ENCODE results near the gene LRRN2.

The LRRN2 gene

DNA sequence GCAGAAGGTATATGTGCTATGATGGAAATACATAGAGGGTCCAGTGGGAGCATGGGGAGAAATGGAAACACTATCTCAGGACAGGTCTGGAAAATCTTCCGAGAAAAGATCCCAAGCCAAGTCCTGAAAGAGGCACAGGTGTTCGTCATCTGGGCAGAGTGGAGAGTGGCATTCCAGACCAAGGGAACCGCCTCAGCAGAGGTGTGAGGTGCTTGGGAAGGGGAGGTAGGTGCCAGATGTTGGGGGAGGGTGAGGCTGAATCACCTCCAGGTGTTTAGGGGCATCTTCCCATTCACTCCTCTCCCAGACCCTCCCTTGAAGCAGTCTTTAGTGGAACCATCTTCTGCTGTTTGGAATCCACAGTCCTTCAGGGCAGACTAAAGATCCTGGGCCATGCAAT, 23.5 kb upstream of the LRRN2 start:
- Histone ChIP-seq H3K36me3 (replicated peaks in 1 of 2; ENCODE audit: control insufficient read depth in 2 of 2, insufficient read depth in 2 of 2, low read length in 2 of 2) (no peaks in the 10 kb centered on the region), H3K4me3 (ENCODE audit: low read length in 2 of 2) (no peak overlapping the region), H4K8ac (ENCODE audit: low read depth, low read length) (no peak overlapping the region), H3K23ac (ENCODE audit: low read depth, low read length, poor library complexity) (no peak overlapping the region), H3K9me3 (replicated peaks in 1 of 2; ENCODE audit: control insufficient read depth in 2 of 2, insufficient read depth in 1 of 2, low read depth in 1 of 2, low read length in 2 of 2) (no peaks in the 10 kb centered on the region), H2AK5ac (ENCODE audit: low read depth, low read length) (no peak overlapping the region), H3K79me1 (ENCODE audit: low read depth, low read length) (no peaks in the 10 kb centered on the region), H3K14ac (ENCODE audit: low read length) (no peak overlapping the region), H2BK5ac (ENCODE audit: low read length) (no peak overlapping the region), H3K27ac (replicated peaks; ENCODE audit: low read length) (no peak overlapping the region), H3K4ac (ENCODE audit: low read length) (no peak overlapping the region), H3K9ac (ENCODE audit: low read depth, low read length, poor library complexity) (no peak overlapping the region), H3K4me1 (ENCODE audit: control insufficient read depth in 2 of 2, insufficient read depth in 1 of 2, low read depth in 1 of 2, low read length in 2 of 2) (peaks cover 30 to 43% of the 10 kb centered on the region in 2 donors), H4K91ac (ENCODE audit: low read depth, low read length, poor library complexity) (no peak overlapping the region), H2BK15ac (ENCODE audit: low read length) (no peak overlapping the region), H3K4me2 (ENCODE audit: insufficient read depth, low read length, poor library complexity, severe bottlenecking) (no peak overlapping the region), H2AFZ (ENCODE audit: low read length) (no peak overlapping the region), H3K27me3 (ENCODE audit: control insufficient read depth in 3 of 3, insufficient read depth in 3 of 3, low read depth in 1 of 3, low read length in 3 of 3) (peaks cover 0 to 25% (median 24%) of the 10 kb centered on the region in 3 experiments), H3K18ac (ENCODE audit: low read length) (no peak overlapping the region), H2BK120ac (ENCODE audit: low read depth, low read length) (no peak overlapping the region), H2BK12ac (ENCODE audit: low read length) (no peak overlapping the region)
- WGBS, 2 donors (ENCODE audit: extremely low coverage in 2 of 2, insufficient read length in 2 of 2, insufficient replicate concordance in 1 of 2): no CpG with 5 or more reads among the region's 3 CpGs
- no peak for DNase-seq (ENCODE audit: low spot score)

DNA sequence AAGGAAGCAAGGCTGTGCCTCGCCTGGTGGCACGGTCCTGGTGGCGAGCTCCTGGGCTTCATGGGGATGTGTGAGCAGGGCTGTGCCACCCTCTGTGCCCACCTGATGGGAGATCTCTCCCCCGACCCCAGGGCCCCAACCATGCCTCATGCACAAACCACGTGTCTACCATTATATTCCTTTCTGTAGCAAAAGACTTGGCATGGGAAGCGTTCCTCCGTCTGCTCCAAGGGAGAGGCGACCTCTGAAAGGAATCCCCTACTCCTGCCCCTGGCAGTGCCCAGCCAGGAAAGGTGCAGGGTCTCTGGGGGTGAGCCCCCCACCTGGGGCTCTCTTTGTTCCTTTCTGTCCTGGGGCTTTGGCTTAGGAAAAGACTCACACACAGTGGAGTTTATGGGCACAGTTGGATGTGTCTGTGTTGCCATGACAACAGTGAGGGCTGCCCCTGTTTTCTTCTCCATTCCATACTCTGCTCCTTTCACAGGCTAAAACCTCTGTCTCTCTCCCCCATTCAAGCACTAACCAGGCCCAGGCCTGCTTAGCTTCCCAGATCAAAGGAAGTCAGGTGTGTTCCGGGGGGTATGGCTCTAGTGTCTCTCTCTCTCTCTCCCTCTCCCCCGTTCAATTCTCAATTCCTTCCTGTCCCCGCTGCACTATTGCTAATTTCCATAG, 21.4 kb upstream of the LRRN2 start:
- peak; percentile 51 for DNase-seq (ENCODE audit: low spot score)
- H2AK5ac ChIP-seq (ENCODE audit: low read depth, low read length): peak overlapping the region; percentile 47
- peaks cover 0 to 14% (median 9%) of the 10 kb centered on the region in 3 experiments for H3K27me3 ChIP-seq (ENCODE audit: control insufficient read depth in 3 of 3, insufficient read depth in 3 of 3, low read depth in 1 of 3, low read length in 3 of 3)
- H3K9me3 ChIP-seq (replicated peaks in 1 of 2; ENCODE audit: control insufficient read depth in 2 of 2, insufficient read depth in 1 of 2, low read depth in 1 of 2, low read length in 2 of 2): no peaks in the 10 kb centered on the region
- no peak overlapping the region for H2BK15ac ChIP-seq (ENCODE audit: low read length)
- H3K14ac ChIP-seq (ENCODE audit: low read length): no peak overlapping the region
- no peak overlapping the region for H3K4me3 ChIP-seq (ENCODE audit: low read length in 2 of 2)
- H4K91ac ChIP-seq (ENCODE audit: low read depth, low read length, poor library complexity): no peak overlapping the region
- no peak overlapping the region for H2BK120ac ChIP-seq (ENCODE audit: low read depth, low read length)
- no peak overlapping the region for H3K23ac ChIP-seq (ENCODE audit: low read depth, low read length, poor library complexity)
- H3K79me1 ChIP-seq (ENCODE audit: low read depth, low read length): no peaks in the 10 kb centered on the region
- peak overlapping the region; percentile 78 for H2BK12ac ChIP-seq (ENCODE audit: low read length)
- H3K18ac ChIP-seq (ENCODE audit: low read length): peak overlapping the region; percentile 61
- H4K8ac ChIP-seq (ENCODE audit: low read depth, low read length): no peak overlapping the region
- H3K27ac ChIP-seq (replicated peaks; ENCODE audit: low read length): no peak overlapping the region
- H3K4ac ChIP-seq (ENCODE audit: low read length): no peak overlapping the region
- WGBS, 2 donors (ENCODE audit: extremely low coverage in 2 of 2, insufficient read length in 2 of 2, insufficient replicate concordance in 1 of 2): no CpG with 5 or more reads among the region's 11 CpGs
- H3K4me1 ChIP-seq (ENCODE audit: control insufficient read depth in 2 of 2, insufficient read depth in 1 of 2, low read depth in 1 of 2, low read length in 2 of 2): peaks cover 30 to 33% of the 10 kb centered on the region in 2 donors
- H3K9ac ChIP-seq (ENCODE audit: low read depth, low read length, poor library complexity): no peak overlapping the region
- no peak overlapping the region for H3K4me2 ChIP-seq (ENCODE audit: insufficient read depth, low read length, poor library complexity, severe bottlenecking)
- H2BK5ac ChIP-seq (ENCODE audit: low read length): no peak overlapping the region
- peak overlapping the region; percentile 26 for H2AFZ ChIP-seq (ENCODE audit: low read length)
- no peaks in the 10 kb centered on the region for H3K36me3 ChIP-seq (replicated peaks in 1 of 2; ENCODE audit: control insufficient read depth in 2 of 2, insufficient read depth in 2 of 2, low read length in 2 of 2)

DNA sequence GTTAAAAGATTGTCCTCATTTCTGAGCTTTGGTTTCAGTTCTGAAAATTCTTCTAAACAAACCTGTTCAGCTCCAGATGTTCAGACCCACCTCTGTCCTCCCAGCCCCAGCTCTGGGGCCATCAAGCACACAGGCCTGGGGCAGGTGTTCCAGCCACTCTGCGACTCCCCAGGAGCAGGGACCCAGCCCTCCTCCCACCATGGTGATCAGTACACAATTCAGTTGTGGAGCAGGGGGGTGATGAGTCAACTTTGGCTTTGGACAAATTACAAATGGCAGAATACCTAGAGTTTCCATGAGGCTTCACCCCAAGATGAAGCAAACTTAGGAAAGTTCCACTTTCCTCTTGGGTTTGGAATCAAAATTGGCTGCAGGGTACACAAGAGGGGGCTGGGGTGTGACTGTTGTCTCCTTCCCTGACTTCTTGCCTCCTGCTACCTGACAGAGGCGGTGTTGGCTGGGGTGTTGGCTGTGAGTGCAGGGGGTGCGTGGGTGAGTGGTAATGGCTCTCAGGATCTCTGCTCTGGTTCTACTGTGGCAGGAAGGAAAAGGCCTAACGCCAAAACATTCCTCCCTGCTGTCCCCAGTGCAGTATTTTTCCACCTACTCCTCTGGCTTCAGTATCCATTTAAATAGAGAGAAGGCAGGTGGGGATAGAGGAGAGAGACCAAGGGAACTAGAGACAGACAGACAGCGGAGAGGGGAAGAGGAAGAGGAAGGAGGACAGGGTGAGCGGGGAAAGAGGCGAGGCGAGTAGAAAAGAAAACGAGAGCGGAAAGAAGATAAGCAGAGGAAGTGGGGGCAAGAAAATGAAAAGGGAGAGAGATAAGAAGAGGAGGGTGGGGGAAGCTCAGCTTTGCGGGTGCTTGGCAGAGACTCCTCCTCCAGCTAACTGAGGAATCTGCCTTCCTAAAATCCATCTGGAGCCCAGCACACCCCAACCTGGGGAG, 20.6 kb upstream of the LRRN2 start:
- Histone ChIP-seq H3K9me3 (replicated peaks in 1 of 2; ENCODE audit: control insufficient read depth in 2 of 2, insufficient read depth in 1 of 2, low read depth in 1 of 2, low read length in 2 of 2) (no peaks in the 10 kb centered on the region), H2BK120ac (ENCODE audit: low read depth, low read length) (no peak overlapping the region), H2BK12ac (ENCODE audit: low read length) (no peak overlapping the region), H3K4ac (ENCODE audit: low read length) (no peak overlapping the region), H3K14ac (ENCODE audit: low read length) (peak overlapping the region; percentile 56), H3K36me3 (replicated peaks in 1 of 2; ENCODE audit: control insufficient read depth in 2 of 2, insufficient read depth in 2 of 2, low read length in 2 of 2) (no peaks in the 10 kb centered on the region), H3K23ac (ENCODE audit: low read depth, low read length, poor library complexity) (no peak overlapping the region), H2BK5ac (ENCODE audit: low read length) (no peak overlapping the region), H2AFZ (ENCODE audit: low read length) (peak overlapping the region; percentile 26), H3K27me3 (ENCODE audit: control insufficient read depth in 3 of 3, insufficient read depth in 3 of 3, low read depth in 1 of 3, low read length in 3 of 3) (peaks cover 0 to 6% (median 5%) of the 10 kb centered on the region in 3 experiments), H4K8ac (ENCODE audit: low read depth, low read length) (no peak overlapping the region), H2BK15ac (ENCODE audit: low read length) (peak overlapping the region; percentile 8), H3K18ac (ENCODE audit: low read length) (peak overlapping the region; percentile 63), H3K9ac (ENCODE audit: low read depth, low read length, poor library complexity) (no peak overlapping the region), H3K27ac (replicated peaks; ENCODE audit: low read length) (no peak overlapping the region), H3K79me1 (ENCODE audit: low read depth, low read length) (no peaks in the 10 kb centered on the region), H4K91ac (ENCODE audit: low read depth, low read length, poor library complexity) (no peak overlapping the region), H3K4me3 (ENCODE audit: low read length in 2 of 2) (no peak overlapping the region), H3K4me1 (ENCODE audit: control insufficient read depth in 2 of 2, insufficient read depth in 1 of 2, low read depth in 1 of 2, low read length in 2 of 2) (peaks cover 29% of the 10 kb centered on the region in 2 donors), H3K4me2 (ENCODE audit: insufficient read depth, low read length, poor library complexity, severe bottlenecking) (no peak overlapping the region), H2AK5ac (ENCODE audit: low read depth, low read length) (peak overlapping the region; percentile 47)
- DNase-seq (ENCODE audit: low spot score): no peak
- no CpG with 5 or more reads among the region's 11 CpGs for WGBS, 2 donors (ENCODE audit: extremely low coverage in 2 of 2, insufficient read length in 2 of 2, insufficient replicate concordance in 1 of 2)

GRCh38 chr1:204705493-204705811, 19.9 kb upstream of the LRRN2 start:
- no peak overlapping the region for H3K4me3 ChIP-seq (ENCODE audit: low read length in 2 of 2)
- H2BK12ac ChIP-seq (ENCODE audit: low read length): no peak overlapping the region
- no peak overlapping the region for H4K8ac ChIP-seq (ENCODE audit: low read depth, low read length)
- H3K79me1 ChIP-seq (ENCODE audit: low read depth, low read length): no peaks in the 10 kb centered on the region
- no peak overlapping the region for H4K91ac ChIP-seq (ENCODE audit: low read depth, low read length, poor library complexity)
- WGBS, 2 donors (ENCODE audit: extremely low coverage in 2 of 2, insufficient read length in 2 of 2, insufficient replicate concordance in 1 of 2): no CpG with 5 or more reads among the region's 5 CpGs
- H3K36me3 ChIP-seq (replicated peaks in 1 of 2; ENCODE audit: control insufficient read depth in 2 of 2, insufficient read depth in 2 of 2, low read length in 2 of 2): no peaks in the 10 kb centered on the region
- H3K14ac ChIP-seq (ENCODE audit: low read length): no peak overlapping the region
- no peak for DNase-seq (ENCODE audit: low spot score)
- no peak overlapping the region for H3K18ac ChIP-seq (ENCODE audit: low read length)
- peak overlapping the region; percentile 3 for H2AK5ac ChIP-seq (ENCODE audit: low read depth, low read length)
- peaks cover 0 to 2% (median under 1%) of the 10 kb centered on the region in 3 experiments for H3K27me3 ChIP-seq (ENCODE audit: control insufficient read depth in 3 of 3, insufficient read depth in 3 of 3, low read depth in 1 of 3, low read length in 3 of 3)
- no peaks in the 10 kb centered on the region for H3K9me3 ChIP-seq (replicated peaks in 1 of 2; ENCODE audit: control insufficient read depth in 2 of 2, insufficient read depth in 1 of 2, low read depth in 1 of 2, low read length in 2 of 2)
- no peak overlapping the region for H2BK5ac ChIP-seq (ENCODE audit: low read length)
- H2AFZ ChIP-seq (ENCODE audit: low read length): no peak overlapping the region
- peaks cover 22 to 23% of the 10 kb centered on the region in 2 donors for H3K4me1 ChIP-seq (ENCODE audit: control insufficient read depth in 2 of 2, insufficient read depth in 1 of 2, low read depth in 1 of 2, low read length in 2 of 2)
- H3K4ac ChIP-seq (ENCODE audit: low read length): no peak overlapping the region
- H2BK120ac ChIP-seq (ENCODE audit: low read depth, low read length): no peak overlapping the region
- no peak overlapping the region for H3K4me2 ChIP-seq (ENCODE audit: insufficient read depth, low read length, poor library complexity, severe bottlenecking)
- H3K27ac ChIP-seq (replicated peaks; ENCODE audit: low read length): no peak overlapping the region
- H2BK15ac ChIP-seq (ENCODE audit: low read length): peak overlapping the region; percentile 3
- H3K9ac ChIP-seq (ENCODE audit: low read depth, low read length, poor library complexity): no peak overlapping the region
- H3K23ac ChIP-seq (ENCODE audit: low read depth, low read length, poor library complexity): no peak overlapping the region

All from neuronal stem cell (in vitro differentiated cells).